AG04449 (cell line): ENCODE data around the gene TJP2.

Source experiments
- CTCF ChIA-PET: fragments of 350-600 bp; formaldehyde crosslinking; extraction: SDS; loops from one replicate; lab custom pipeline; 2021; ENCODE audit warnings: antibody characterized with exemption; lab: Yijun Ruan, JAX
- POLR2A ChIA-PET: fragments of 400-600, 350-600 bp; formaldehyde crosslinking; extraction: SDS; loops from one replicate; lab custom pipeline; 2020; ENCODE audit warnings: antibody characterized with exemption, inconsistent platforms; lab: Yijun Ruan, JAX
- DNase-seq: peaks from one replicate; pipeline ENCODE4 v3.0.0-alpha.2; 2010; ENCODE audit warnings: low read depth, low spot score
- H3K4me3 ChIP-seq: 2 replicates; pipeline ENCODE4 v1.5.1; 2011; ENCODE audit warnings: low read depth, mild to moderate bottlenecking, control low read depth, low read length
- TF ChIP-seq, protein P1 (sequence below): IDR thresholded peaks from one replicate; pipeline ENCODE4 v1.5.1; 2011; ENCODE audit warnings: mild to moderate bottlenecking, moderate library complexity, low read length, control low read depth, inconsistent platforms; ENCODE audit not compliant: insufficient read depth; ENCODE audit errors: missing control alignments

The TJP2 gene

DNA sequence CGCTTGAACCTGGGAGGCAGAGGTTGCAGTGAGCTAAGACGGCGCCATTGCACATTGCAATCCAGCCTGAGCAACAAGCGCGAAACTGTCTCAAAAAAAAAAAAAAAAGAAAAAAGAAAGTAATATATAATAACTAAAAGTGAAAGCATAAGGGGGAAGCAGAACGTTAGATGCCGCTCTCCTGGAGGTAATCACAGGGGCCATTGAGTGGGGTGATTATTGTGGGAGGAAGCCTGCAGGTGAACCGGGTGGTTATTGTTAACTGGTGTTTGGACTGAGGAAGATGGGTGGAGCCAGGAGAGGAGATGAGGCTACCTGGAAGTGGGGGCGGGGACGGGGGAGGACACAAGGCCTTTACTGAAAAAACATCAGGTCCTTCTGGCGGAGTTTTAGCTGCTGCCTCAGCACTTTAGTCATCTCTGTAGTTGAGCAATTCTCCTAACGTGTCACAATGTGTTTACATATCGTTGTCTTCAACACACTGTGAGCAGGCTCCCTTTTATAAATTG, 5.3 kb upstream of the TJP2 start:
- DNase-seq = no peak
- TF ChIP-seq, protein P1, sequence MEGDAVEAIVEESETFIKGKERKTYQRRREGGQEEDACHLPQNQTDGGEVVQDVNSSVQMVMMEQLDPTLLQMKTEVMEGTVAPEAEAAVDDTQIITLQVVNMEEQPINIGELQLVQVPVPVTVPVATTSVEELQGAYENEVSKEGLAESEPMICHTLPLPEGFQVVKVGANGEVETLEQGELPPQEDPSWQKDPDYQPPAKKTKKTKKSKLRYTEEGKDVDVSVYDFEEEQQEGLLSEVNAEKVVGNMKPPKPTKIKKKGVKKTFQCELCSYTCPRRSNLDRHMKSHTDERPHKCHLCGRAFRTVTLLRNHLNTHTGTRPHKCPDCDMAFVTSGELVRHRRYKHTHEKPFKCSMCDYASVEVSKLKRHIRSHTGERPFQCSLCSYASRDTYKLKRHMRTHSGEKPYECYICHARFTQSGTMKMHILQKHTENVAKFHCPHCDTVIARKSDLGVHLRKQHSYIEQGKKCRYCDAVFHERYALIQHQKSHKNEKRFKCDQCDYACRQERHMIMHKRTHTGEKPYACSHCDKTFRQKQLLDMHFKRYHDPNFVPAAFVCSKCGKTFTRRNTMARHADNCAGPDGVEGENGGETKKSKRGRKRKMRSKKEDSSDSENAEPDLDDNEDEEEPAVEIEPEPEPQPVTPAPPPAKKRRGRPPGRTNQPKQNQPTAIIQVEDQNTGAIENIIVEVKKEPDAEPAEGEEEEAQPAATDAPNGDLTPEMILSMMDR = no peak
- CTCF ChIA-PET = interaction anchor here (2.1 kb wide), 1 partner anchor 10 kb away, joined by 8 read pairs; no protein-coding TSS in a partner anchor
- H3K4me3 ChIP-seq = no peak overlapping the region
- POLR2A ChIA-PET = interaction anchor here (0.7 kb wide), 1 partner anchor 10 kb away, joined by 3 read pairs; no protein-coding TSS in a partner anchor

DNA sequence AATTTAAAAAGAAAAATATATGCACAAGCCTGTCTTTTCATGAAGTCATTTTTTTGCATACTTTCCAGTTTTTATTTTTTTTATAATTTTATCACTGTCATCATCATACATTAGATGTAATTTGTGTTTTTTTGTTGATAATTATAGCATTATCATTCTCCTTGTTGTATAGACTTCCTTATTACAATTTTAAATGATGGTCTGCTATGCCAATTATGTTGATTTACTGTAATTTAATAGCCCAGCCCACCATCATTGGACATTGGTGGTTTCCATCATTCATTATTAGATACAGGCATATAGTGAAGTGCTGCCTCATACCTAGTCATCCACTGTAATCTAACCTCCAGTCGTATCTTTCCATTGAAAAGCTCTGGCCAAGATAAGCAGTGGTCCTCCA, 3.8 kb upstream of the TJP2 start:
- TF ChIP-seq, protein P1 = no peak
- no peak for DNase-seq
- ChIA-PET POLR2A (no interaction called here), CTCF (interaction anchor here (1.1 to 2.1 kb wide), 2 partner anchors 16 to 117 kb away, joined by 3 to 6 read pairs; no protein-coding TSS in a partner anchor)
- no peak overlapping the region for H3K4me3 ChIP-seq

DNA sequence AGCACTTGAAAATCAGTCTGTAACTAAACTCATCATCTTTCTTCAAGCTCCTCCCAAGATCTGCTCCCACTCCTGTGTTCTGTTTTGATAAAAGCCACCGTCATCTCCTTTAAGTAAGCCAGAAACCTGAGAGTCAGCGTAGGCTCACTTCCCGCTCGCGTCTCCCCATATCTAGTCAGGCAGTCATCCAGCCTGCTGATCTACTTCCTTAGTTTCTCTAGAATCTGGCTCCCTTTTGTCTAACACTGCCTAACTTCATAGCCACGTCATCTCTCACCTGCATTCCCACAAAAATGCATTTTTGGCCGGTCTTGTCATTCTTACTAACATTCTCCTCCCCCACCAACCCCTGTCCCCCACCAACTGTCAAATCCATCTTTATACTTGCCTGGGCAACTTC, 3.0 kb upstream of the TJP2 start:
- DNase-seq = no peak
- ChIA-PET CTCF (interaction anchor here (1.1 to 2.1 kb wide), 2 partner anchors 17 to 117 kb away, joined by 3 to 6 read pairs; no protein-coding TSS in a partner anchor), POLR2A (no interaction called here)
- TF ChIP-seq, protein P1 = no peak
- H3K4me3 ChIP-seq = no peak overlapping the region

DNA sequence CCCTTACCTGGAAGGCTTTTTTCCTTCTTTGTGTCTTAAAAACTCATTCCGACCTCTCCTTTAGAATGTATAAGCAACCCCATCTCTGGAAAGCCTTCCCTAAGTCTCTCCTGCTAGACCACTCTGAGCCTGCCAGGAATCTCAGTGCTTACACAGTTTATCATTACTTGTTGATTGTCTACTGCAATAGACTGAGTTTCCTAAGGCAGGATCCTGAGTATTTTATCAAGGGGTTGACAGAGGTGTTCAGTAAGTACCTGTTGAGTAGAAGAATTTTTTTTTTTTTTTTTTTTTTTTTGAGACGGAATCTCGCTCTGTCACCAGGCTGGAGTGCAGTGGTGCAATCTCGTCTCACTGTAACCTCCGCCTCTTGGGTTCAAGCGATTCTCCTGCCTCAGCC, 2.6 kb upstream of the TJP2 start:
- ChIA-PET CTCF (interaction anchor here (1.1 to 2.1 kb wide), 2 partner anchors 18 to 118 kb away, joined by 3 to 6 read pairs; no protein-coding TSS in a partner anchor), POLR2A (no interaction called here)

DNA sequence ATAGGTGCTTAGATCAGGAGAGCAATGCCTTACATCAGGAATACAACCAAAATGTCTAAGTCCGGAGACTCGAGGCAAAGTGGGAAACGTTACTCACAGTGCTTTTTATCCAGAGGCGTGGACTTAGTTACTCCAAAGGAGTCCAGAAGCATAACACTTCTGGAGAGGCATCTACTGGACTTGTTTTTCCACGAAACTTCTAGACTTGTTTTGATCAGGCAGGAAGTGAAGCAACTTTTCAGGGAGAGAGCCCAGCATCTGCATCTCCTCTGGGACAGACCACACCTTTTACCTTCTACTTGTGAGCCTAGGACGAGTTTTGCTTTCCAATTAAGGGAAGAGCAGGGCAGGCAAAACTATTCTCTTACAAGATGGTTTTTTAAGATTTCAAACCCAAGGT, 1.2 kb upstream of the TJP2 start:
- no peak overlapping the region for H3K4me3 ChIP-seq
- DNase-seq = no peak
- TF ChIP-seq, protein P1 = no peak
- POLR2A ChIA-PET = no interaction called here
- CTCF ChIA-PET = interaction anchor here (0.9 kb wide), 1 partner anchor 10 kb away, joined by 3 read pairs; no protein-coding TSS in a partner anchor

More for the DNA sequence above, 2.6 kb upstream of the TJP2 start:
- no peak overlapping the region for H3K4me3 ChIP-seq
- TF ChIP-seq, protein P1 = no peak
- DNase-seq = no peak

DNA sequence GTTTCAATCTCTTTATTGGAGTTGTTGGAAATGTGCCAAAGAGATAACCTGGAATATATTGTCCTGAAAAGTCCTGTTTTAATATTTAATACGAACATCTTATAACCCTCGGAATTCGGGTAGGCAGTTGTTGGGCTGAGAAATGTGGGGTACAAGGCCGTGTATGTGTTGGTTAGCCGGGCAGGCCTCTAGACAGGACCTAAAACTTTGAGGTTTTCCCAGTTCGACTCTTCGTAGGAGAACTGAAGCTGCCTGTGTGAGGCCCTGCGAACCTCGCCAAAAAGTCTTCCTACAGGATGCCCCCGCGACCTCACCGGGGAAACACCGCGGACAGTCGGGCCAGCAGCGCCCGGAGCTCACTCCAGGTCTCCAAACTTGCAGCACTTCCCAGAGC, 583 bp upstream of the TJP2 start:
- DNase-seq = no peak
- TF ChIP-seq, protein P1 = no peak
- CTCF ChIA-PET = interaction anchor here (0.9 to 1.0 kb wide), 2 partner anchors 11 to 22 kb away, joined by 3 read pairs; no protein-coding TSS in a partner anchor
- POLR2A ChIA-PET = interaction anchor here (1.0 kb wide), 1 partner anchor 15 kb away, joined by 3 read pairs; no protein-coding TSS in a partner anchor
- peak overlapping the region; percentile 81 for H3K4me3 ChIP-seq
